ENCODE results near the gene KIF26A. TPM values are rescaled to one million over a fixed set of nuclear protein-coding genes. Genes with fewer than 3 reads are reported as not detected.
A peak's percentile ranks its signal among the peaks of the same experiment; 100 is the strongest.

Gene KIF26A
- total RNA-seq, 2 donors from 2014 or later = 5.7 to 5.8 TPM

DNA sequence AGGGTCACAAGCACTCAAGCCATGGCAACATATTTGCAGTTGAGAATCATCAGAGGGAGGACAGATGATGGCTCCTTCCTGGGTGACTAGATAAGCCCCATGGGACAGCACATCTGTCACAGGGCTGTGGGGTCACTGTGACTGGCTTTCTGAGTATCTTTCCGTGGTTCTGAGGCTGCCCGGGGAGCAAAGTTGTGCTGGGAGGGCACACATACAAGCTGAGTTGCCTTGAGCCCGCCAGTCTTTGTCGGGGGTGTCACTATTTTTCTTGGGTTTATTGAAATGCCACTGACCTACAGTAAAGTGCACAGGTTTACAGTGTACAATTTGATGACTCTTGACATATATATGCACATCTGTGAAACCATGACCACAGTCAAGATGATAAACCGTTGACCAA is 17.2 kb upstream of the KIF26A start:
- no peak for ATAC-seq
- intact Hi-C loops (cut with DNase I, micrococcal nuclease) = no loop called here
- DNase-seq = no peak

DNA sequence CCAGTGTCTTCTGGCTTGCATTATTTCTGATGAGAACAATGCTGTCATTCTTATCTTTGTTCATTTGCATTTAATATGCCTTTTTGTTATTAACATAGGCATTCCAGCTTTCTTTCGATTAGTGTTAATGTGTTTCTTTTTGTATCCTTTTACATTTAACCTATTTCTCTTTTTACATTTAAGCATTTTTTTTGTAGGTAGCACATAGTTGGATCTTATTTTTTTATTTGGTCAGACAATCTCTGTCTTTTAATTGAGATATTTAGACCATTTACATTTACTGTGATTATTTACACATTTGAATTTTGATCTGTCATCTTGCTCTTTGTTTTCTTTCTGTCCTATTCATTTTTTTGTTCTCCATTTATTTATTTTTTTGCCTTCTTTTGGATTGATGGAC is 14.5 kb upstream of the KIF26A start:
- ATAC-seq (no peak), DNase-seq (no peak)
- intact Hi-C loops (cut with DNase I, micrococcal nuclease) = no loop called here

DNA sequence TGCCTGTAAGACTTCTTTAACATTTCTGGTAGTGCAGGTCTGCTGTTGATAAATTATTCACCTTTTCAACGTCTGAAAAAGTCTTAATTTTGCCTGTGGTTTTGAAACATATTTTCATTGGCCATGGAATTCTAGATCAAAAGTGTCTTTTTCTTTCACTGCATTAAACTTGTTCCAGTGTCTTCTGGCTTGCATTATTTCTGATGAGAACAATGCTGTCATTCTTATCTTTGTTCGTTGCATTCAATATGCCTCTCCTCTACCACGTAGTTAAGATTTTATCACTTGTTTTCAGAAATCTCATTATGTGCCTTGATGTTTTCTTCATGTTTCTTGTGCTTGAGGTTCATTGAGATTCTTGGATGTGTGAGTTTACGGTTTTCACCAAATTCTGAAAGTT is 13.4 kb upstream of the KIF26A start:
- DNase-seq (no peak), ATAC-seq (no peak)
- intact Hi-C loops (cut with DNase I, micrococcal nuclease) = no loop called here

DNA sequence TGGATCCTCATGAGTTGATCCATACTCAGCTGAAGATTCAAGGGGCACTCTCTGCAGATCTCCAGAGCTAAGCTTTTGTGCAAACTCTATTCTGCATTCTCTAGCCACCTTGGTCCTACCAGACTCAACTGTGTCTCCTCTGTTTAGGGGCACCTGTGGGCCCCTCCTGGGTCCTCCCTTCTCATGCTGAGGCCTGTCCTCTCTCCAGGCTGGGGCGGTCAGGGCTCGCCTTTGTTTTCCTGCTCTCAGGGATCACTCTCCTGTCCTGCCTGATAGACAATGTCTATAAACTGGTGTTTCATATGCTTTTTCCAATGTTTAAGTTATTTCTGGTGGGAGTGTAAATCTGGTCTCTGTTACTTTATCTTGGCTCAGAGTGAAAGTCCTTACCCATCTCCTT is 11.6 kb upstream of the KIF26A start:
- no peak for DNase-seq

DNA sequence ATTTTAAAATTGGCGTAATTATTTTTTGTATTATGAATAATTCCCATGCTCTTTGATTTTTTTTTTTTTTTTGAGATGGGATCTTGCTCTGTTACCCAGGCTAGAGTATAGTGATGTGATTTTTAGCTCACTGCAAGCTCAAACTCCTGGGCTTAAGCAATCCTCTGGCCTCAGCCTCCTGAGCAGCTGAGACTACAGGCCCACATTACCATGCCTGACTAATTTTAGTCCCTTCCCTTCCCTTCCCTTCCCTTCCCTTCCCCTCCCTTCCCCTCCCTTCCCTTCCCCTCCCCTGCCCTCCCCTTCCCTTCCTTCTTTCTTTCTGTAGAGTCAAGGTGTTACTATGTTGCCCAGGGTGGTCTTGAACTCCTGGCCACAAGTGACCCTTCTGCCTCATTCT is 9.4 kb upstream of the KIF26A start:
- DNase-seq (no peak), ATAC-seq (no peak)
- intact Hi-C loops (cut with DNase I, micrococcal nuclease) = no loop called here

More for the DNA sequence above, 11.6 kb upstream of the KIF26A start:
- peak; percentile 13 for ATAC-seq
- intact Hi-C loops (cut with DNase I, micrococcal nuclease) = no loop called here

DNA sequence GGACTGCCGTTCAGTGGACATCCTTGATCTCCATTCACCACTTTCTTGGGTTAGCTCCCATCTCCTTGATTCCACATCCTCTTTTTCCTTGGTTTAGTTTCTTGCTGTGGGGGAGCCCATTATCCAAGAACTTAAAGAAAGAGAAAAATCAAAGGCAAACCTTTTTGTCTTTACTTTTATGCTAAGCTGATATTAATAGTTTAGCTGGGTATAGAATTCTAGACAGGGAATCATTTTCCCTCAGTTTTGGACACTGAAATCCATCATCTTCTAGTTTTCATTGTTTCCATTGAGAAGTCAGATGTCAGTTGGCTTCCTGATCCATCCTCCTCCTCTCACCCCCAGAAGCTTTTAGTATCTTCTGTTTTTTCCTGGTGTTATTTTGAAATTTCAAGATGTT is 8.8 kb upstream of the KIF26A start:
- intact Hi-C loops (cut with DNase I, micrococcal nuclease) = no loop called here

DNA sequence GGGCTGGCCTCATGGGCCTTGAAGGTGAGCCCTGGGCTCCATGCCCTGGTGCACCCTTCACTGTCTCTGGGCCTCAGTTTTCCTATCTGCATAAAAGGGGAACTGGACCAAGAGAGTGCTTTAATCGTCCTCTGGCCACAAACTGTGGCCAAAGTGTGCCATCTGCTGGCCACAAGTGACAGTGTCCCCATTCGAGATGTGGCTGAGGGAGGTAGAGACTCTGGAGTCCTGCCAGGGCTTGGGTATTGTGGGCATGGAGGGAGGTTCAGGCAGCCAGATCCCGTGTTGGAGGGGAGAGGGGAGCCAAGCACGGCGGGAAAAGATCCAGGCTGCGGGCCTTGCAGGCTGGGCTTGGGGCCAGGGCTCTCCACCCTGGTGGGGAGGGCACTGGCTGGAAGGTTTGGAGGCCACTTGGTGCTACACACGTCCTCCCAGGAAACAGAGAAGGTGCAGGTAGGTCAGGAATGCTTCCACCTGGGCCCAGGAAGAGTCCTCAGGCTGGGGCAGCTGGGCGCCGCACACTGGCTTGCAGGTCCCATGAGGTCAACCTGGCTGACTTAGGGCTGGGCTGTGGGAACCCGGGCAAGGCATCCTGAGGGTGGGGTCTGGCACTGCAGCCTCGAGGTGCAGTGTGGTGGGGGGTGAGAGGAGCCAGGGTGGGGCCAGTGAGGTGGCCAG is 7.3 kb upstream of the KIF26A start:
- ATAC-seq (peak; percentile 82), DNase-seq (peak; percentile 43 to 66)
- intact Hi-C loops (cut with DNase I, micrococcal nuclease) = no loop called here

More for the DNA sequence above, 8.8 kb upstream of the KIF26A start:
- DNase-seq (no peak), ATAC-seq (no peak)

DNA sequence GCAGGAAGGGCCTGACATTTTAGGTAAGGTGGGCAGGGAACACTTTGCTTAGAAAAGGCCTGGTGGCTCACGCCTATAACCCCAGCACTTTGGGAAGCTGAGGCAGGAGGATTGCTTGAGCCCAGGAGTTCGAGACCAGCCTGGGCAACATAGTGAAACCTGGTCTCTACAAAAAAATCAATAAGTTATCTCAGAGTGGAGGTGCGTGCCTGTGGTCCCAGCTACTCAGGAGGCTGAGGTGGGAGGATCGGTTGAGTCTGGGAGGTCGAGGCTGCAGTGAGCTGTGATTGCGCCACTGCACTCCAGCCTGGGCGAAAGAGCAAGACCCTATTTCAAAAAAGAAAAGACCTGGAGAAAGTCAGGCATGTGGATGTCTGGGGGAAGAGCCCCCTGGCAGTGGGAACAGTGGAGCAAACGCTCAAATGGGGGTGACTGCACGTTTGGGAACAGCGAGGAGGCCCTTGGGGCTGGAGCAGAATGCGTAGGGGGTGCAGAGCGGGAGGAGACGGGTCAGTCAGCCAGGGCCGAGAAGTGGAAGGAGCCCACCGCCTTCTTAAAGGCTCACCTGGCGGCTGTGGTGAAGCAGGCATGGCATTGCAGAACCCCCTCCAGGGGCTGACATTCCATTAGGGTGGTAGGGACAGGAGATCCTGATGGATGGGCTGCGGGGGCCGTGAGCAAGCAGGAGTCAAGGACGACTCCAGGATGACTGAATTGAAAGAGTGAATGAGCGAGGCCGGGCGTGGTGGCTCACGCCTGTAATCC is 6.2 kb upstream of the KIF26A start:
- intact Hi-C loops (cut with DNase I, micrococcal nuclease) = no loop called here
- DNase-seq = peak in 1 of 2 donors; percentile 19
- no peak for ATAC-seq

DNA sequence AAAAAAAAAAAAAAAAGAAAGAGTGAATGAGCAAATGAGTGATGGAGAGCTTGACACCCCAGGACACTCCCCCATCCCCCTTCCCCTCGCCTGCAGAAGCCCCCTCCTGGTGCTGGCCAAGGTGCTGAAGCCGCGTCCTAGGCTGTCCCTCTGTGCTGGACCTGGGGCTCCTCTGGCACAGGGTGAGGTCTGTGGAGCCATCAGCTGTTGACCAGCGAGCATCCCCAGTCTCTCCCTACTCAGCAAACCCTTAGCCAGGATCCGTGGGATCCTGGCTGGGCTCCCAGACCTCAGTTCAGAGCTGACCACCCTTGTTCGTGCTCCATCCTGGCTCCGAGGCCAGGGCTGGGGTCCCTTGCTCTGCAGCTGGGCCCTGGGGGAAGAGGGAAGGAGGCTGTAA is 5.4 kb upstream of the KIF26A start:
- ATAC-seq (no peak), DNase-seq (peak; percentile 2 to 15)
- intact Hi-C loops (cut with DNase I, micrococcal nuclease) = no loop called here

DNA sequence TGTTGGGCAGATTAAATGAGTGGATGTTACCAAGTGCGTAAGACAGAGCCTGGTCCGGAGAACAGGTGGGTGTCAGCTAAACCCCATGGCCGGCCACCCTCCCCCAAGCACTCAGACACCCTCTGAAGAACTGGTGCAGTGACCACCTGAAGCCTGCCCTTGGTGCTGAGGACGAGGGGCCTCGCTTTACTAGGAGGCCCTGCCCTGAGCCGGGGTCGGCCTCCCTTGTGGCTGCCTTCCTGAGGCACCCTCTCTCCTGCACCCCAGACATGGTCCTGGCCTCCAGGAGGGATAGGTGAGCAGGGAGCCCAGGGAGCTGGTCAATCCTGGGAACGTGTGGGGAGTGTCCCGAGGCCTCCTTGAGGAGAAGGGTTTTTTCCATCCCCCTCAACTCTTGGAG is 4.9 kb upstream of the KIF26A start:
- intact Hi-C loops (cut with DNase I, micrococcal nuclease) = no loop called here
- peak in 1 of 2 donors; percentile 20 for DNase-seq
- no peak for ATAC-seq

DNA sequence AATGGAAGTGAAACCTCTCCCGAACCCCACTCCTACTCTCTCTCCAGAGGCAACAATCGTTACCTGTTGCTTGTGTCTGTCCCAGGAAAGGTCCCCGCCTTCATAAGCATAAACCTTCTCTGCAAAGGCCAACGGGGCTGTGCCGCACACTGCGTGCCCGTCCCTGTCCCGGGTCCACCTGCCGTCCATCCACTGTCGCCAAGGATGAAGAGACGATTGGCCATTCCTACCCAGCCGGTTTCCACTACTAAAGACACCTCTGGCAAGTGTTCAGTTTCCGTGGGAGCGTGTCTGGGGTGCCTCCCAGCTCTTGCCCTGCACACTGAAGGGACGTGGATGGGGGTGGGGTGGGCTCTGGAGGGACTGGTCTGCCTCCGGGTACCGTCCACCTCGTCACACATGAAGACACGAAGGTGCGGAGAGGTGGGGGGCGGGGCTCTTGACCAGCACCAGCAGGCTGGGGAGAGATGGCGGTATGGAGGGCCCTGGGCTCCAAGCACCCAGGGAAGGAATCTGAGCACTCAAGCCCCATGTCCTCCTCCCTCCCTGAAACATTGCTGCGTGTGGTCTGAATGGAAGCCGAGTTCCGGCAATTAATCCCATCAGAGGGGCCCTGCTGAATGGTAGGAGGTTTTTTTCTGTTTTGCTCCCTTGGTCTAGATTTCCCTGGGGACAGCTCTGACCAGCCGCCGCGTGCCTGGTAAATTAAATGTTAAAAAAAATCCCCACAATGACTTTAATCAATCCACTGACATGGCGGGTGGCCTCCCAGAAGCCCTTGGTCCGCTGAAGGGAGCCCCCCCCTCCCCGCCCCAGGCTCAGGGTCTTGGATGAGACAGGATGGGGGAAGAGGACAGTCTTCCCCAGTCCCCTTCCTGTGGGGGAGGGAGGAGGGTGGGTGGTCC is 4.1 kb upstream of the KIF26A start:
- intact Hi-C loops (cut with DNase I, micrococcal nuclease) = no loop called here
- ATAC-seq (no peak), DNase-seq (peak in 1 of 2 donors; percentile 6)

DNA sequence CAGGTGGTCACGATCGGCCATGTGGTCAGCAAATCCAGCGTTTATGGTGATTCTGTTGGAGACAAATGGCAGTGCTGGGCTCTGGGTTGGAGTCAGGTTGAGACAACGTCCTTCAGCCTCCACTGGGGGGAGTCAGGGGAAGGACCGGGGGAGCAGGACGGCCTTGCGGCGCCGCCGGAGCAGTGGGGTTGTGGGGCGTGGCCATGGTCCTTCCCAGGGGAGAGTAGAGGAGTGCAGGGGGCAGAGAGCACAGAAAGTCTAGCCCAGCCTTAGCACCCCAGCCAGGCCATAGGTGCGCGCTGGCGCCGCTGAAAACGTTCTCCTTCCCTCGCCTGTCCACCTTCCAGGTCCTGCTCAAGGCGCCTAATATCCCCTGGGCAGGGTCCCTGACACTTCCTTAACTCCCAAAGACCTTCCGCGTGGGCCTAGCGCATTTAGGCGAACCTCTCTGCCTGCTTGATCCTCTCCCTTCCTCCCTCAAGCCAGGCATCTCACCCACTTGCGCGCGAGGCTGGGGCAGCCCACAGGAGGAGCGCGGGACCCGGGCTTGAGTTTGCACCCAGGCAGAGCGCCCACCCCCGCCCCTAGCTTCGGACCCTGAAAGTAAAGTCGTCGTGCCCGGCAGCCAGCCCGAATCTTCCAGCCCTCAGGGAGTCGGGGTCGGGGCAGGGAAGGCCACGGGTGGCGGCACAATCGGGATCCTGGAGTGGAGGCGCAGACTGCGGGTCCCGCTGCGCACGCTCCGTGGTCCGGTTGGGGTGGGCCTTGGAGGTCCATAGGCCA is 3.1 kb upstream of the KIF26A start:
- no peak for ATAC-seq
- intact Hi-C loops (cut with DNase I, micrococcal nuclease) = loop anchor here (5.0 kb wide), 2 partner anchors 427 to 432 kb away; no protein-coding TSS in a partner anchor
- no peak for DNase-seq

DNA sequence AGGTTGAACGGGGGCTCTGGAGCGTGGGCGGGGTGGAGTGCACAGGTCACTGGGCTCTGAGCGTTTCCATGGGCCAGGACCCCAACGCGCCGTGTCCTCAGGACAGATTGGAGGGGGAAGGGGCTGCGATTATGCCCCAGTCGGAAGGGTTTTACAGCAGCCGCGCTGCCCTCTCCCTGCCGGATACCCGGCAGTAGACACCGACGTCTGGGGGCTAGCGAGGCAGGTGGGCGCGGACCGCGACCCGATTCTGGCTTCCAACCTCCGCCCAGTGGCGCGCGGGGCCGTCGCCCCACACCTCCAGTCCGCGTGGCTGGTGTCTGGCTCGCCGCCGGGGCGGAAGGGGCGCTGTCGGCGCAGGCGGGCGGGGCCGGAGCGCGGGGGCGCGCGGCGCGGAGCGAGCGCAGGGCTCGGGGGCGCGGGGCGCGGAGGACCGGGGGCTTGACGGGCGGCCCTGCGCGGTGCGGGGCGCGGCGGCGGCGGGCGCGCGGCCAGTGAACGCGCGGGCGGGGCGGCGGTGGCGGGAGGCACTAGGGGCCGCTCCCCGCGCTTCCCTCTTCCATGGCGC is 2.4 kb upstream of the KIF26A start:
- no peak for DNase-seq
- ATAC-seq = no peak
- intact Hi-C loops (cut with DNase I, micrococcal nuclease) = loop anchor here (5.0 kb wide), 2 partner anchors 426 to 431 kb away; no protein-coding TSS in a partner anchor

DNA sequence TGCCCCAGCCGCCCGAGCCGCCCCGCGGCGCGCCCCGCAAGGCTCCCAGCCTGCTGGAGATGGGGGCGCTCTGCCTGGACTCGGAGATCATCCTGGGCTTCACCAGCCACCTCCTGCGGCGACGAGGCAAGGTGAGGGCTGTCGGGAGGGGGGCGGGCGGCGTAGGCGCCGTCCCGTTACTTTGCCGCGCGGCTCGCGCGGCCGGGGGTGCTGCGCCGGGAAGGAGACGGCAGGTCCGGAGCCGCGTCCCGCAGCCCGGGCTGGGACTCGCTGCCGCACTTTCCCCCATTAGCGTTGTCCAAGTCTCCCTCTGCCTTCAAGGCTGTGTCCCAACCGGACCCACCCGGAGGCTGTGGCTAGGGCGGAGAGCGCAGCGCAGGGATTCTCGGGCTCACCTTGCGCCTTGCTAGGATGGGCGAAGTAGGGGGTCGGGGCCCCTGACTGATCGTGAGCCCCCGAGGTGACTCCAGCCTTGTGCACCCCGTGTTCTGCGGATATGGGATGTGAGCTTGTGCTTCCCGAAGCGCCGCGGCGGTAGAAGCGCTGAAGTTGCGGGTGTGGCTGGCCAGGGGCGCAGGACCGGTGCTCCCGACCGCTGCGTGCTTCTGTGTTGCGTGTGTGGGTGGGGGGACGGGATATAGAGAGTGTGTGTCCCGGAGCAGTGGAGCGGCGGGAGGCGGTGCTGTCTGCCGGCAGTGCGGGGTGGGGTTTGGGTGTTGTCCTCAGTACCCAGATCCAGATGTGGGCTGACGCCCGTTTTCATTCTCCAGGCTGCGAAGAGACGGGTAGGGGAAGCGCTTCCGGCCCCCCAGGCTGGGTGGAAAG is 1.7 kb upstream of the KIF26A start:
- ATAC-seq (no peak), DNase-seq (no peak)
- intact Hi-C loops (cut with DNase I, micrococcal nuclease) = loop anchor here (5.0 kb wide), 2 partner anchors 426 to 431 kb away; no protein-coding TSS in a partner anchor

DNA sequence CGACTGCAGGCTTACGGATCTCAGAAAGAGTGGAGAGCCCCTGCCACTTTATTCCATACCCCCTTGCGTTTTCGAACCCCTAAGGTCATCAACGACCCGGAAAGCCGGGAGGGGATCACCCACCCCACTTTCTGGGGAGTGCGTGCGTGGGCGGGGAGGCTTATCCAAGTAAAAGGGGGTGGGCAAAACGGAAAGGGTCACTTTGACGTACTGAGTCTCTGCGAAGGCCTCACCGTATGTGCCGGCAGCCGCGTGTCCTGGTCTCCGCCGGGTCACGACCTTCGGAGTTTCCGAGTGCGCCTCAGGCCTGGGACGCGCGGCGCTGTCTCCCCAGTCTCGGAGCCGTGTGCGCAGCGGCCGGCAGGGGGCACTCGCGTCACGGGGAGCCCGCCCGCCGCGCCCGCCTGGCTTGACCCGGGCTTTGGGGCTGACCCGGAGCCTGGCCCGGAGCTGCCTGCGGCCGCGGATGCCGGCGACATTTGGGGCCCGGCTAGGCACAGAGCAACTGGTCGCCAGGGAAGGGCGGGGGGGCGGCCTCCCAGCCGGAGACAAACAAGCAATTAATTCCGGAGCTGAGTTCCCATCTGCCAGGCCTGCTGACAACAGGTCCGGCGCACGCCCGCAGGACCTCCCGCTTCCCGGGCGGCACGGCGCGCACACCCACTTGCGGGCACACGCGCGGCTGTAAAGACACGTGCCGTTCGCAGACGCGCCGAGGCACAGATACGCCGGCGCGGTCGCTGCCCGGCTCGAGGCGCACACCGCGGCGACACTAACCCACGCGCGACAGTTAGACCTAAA is 890 bp upstream of the KIF26A start:
- peak in 1 of 2 donors; percentile 76 for DNase-seq
- intact Hi-C loops (cut with DNase I, micrococcal nuclease) = loop anchor here (5.0 kb wide), 2 partner anchors 425 to 430 kb away; no protein-coding TSS in a partner anchor
- peak; percentile 78 for ATAC-seq

DNA sequence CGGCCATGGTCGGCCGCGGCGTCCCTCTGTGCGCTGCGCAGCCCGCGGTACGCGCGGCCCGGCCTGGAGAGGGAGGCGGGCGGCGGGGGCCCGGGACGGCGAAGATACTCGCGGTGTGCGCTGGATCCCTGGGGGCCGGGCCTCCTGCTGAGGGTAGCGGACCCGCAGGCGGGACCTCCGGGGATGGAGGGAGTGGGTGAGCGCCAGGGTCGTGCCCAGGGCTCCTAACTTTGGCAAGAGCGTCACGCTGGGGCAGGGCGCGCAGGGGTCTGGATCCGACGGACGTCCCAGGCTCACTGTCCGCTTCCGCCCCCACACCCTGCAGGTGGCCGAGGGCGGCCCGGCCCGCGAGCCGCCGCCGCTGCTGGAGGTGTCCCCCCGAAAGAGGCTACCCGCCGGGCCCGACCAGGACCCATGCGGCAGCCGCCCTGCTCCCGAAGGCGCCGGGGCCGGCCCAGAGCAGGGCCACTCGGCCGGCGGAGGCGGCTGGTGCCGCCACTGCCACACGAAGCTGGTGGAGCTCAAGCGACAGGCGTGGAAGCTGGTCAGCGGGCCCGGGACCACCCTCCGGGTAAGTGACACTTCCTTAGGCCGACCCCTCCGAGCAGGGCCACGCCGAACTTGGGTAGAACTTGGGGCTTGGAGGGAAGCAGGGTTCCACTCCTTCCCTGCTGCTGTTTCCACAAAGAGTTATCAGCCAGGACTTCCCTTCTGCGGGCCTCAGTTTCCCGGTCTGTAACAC is 502 bp downstream of the KIF26A start:
- intact Hi-C loops (cut with DNase I, micrococcal nuclease) = loop anchor here (5.0 kb wide), 2 partner anchors 423 to 428 kb away; no protein-coding TSS in a partner anchor
- no peak for DNase-seq
- ATAC-seq = peak; percentile 25

Data from left colon (tissue), 2 donors.